Endodermal cell (in vitro differentiated cells): ENCODE measurements around the gene RASAL1. TPM values are rescaled to one million over a fixed set of nuclear protein-coding genes. Genes with fewer than 3 reads are reported as not detected.

Experiments used
- DNase-seq: peaks from one replicate; pipeline ENCODE4 v3.0.0-alpha.2; 2017
- H3K27ac ChIP-seq: 2 replicates; pipeline ENCODE4 v1.5.1; 2013; ENCODE audit warnings: mild to moderate bottlenecking, low read depth, low read length, moderate library complexity
- H3K27me3 ChIP-seq: 2 replicates; pipeline ENCODE4 v1.6.1; 2013; ENCODE audit warnings: mild to moderate bottlenecking, low read length, moderate library complexity; ENCODE audit not compliant: insufficient read depth, control insufficient read depth, poor library complexity, severe bottlenecking
- H3K36me3 ChIP-seq: 2 replicates; pipeline ENCODE4 v1.7.0; 2013; ENCODE audit warnings: mild to moderate bottlenecking, low read length, moderate library complexity; ENCODE audit not compliant: control insufficient read depth, insufficient read depth
- H3K4me1 ChIP-seq: one replicate; pipeline ENCODE4 v1.7.0; 2013; ENCODE audit warnings: low read length; ENCODE audit not compliant: control insufficient read depth, insufficient read depth
- H3K4me3 ChIP-seq: 2 replicates; pipeline ENCODE4 v1.5.1; 2013; ENCODE audit warnings: mild to moderate bottlenecking, low read length, moderate library complexity
- H3K9ac ChIP-seq: 2 replicates; pipeline ENCODE4 v1.6.1; 2013; ENCODE audit warnings: mild to moderate bottlenecking, low read length, moderate library complexity; ENCODE audit not compliant: poor library complexity, severe bottlenecking; ENCODE audit errors: extremely low read depth
- H3K9me3 ChIP-seq: 2 replicates; pipeline ENCODE4 v1.6.1; 2013; ENCODE audit warnings: mild to moderate bottlenecking, low read length, moderate library complexity; ENCODE audit not compliant: control insufficient read depth
- H3K27ac Mint-ChIP-seq: 2 replicates; pipeline ENCODE4 v1.8.0; 2020; ENCODE audit warnings: mixed read lengths
- H3K27me3 Mint-ChIP-seq: 2 replicates; pipeline ENCODE4 v1.8.0; 2021; ENCODE audit warnings: mild to moderate bottlenecking, mixed read lengths; ENCODE audit not compliant: insufficient read depth
- H3K36me3 Mint-ChIP-seq: 2 replicates; pipeline ENCODE4 v1.8.0; 2020; ENCODE audit warnings: low read depth, mixed read lengths
- H3K4me1 Mint-ChIP-seq: 2 replicates; pipeline ENCODE4 v1.8.0; 2020; ENCODE audit warnings: mixed read lengths
- H3K4me3 Mint-ChIP-seq: 2 replicates; pipeline ENCODE4 v1.8.0; 2020; ENCODE audit warnings: mild to moderate bottlenecking, moderate library complexity, mixed read lengths
- H3K9me3 Mint-ChIP-seq: 2 replicates; pipeline ENCODE4 v1.8.0; 2020; ENCODE audit warnings: mild to moderate bottlenecking, mixed read lengths
- WGBS, 2 experiments: methylation state at CpG; one replicate each; pipeline versions ENCODE4 v1.1.5 to v1.1.7; 2013; ENCODE audit warnings: missing lambda C conversion rate in 2 of 2, mixed read lengths in 1 of 2; ENCODE audit not compliant: insufficient coverage in 1 of 2, insufficient read length in 1 of 2; 5-methylcytosine and 5-hydroxymethylcytosine counted together
- total RNA-seq, 2 donors: library from RNA; stranded (reverse); fragmentation: NEBNext Ultra II Directional in 1 of 2; extraction: Animal tissue kit (Norgen Biotek cat#: 25700) in 1 of 2; gene quantifications; 2 replicates in 1 of 2; 3 replicates in 1 of 2; pipeline ENCODE4 v1.2.1, GENCODE V29; 2021
- TF ChIP-seq, protein P1 (sequence below): fragments of 200-600 bp; sonication (generic); conservative IDR thresholded peaks from 2 replicates; pipeline ENCODE4 v1.5.0; 2021; ENCODE audit warnings: antibody characterized with exemption, mild to moderate bottlenecking

Gene RASAL1
- total RNA-seq, 2 donors from 2014 or later, result 0.77 to 1.4 TPM

DNA sequence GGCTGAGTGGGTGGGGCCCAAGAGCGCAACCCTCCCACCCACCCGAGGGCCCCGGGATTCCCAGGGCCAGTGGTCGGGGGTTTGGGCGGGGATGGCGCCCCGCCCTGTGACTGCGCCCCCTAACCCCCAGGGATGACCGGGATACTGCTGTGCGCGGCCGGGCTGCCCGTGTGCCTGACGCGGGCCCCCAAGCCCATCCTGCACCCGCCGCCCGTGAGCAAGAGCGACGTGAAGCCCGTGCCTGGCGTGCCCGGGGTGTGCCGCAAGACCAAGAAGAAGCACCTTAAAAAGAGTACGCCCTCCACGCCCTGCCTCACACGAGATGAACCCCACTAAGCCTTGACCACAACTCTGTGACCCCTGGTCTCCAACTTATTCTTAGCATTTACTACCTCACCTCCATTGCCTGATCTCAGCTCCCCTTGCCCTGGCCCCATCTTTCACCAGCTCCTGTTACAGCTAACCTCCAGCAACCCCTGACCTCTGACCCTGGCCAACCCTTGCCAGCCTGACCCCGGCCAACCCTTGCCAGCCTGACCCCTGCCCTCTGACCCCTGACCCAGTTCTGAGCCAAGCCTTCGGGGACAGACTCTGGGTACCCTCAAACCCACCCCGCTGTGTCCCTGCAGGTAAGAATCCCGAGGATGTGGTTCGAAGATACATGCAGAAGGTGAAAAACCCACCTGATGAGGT lies 42.0 kb downstream of the RASAL1 start:
- no peak overlapping the region for H3K4me3 ChIP-seq
- peak overlapping the region; percentile 51 for H3K4me3 Mint-ChIP-seq
- 72 to 76% methylated on average over 18 to 31 of the region's 32 CpGs for WGBS, 2 experiments
- no peaks in the 10 kb centered on the region for H3K9me3 ChIP-seq
- no peaks in the 10 kb centered on the region for H3K36me3 ChIP-seq
- H3K27me3 ChIP-seq, result peaks cover 10% of the 10 kb centered on the region
- H3K27ac ChIP-seq, result no peak overlapping the region
- no peaks in the 10 kb centered on the region for H3K9me3 Mint-ChIP-seq
- H3K27me3 Mint-ChIP-seq, result peaks cover 37% of the 10 kb centered on the region
- peaks cover 5% of the 10 kb centered on the region for H3K4me1 Mint-ChIP-seq
- no peak for DNase-seq
- no peaks in the 10 kb centered on the region for H3K4me1 ChIP-seq
- no peak overlapping the region for H3K9ac ChIP-seq
- no peaks in the 10 kb centered on the region for H3K36me3 Mint-ChIP-seq
- H3K27ac Mint-ChIP-seq, result no peak overlapping the region
- TF ChIP-seq, protein P1, sequence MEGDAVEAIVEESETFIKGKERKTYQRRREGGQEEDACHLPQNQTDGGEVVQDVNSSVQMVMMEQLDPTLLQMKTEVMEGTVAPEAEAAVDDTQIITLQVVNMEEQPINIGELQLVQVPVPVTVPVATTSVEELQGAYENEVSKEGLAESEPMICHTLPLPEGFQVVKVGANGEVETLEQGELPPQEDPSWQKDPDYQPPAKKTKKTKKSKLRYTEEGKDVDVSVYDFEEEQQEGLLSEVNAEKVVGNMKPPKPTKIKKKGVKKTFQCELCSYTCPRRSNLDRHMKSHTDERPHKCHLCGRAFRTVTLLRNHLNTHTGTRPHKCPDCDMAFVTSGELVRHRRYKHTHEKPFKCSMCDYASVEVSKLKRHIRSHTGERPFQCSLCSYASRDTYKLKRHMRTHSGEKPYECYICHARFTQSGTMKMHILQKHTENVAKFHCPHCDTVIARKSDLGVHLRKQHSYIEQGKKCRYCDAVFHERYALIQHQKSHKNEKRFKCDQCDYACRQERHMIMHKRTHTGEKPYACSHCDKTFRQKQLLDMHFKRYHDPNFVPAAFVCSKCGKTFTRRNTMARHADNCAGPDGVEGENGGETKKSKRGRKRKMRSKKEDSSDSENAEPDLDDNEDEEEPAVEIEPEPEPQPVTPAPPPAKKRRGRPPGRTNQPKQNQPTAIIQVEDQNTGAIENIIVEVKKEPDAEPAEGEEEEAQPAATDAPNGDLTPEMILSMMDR, result no peak

DNA sequence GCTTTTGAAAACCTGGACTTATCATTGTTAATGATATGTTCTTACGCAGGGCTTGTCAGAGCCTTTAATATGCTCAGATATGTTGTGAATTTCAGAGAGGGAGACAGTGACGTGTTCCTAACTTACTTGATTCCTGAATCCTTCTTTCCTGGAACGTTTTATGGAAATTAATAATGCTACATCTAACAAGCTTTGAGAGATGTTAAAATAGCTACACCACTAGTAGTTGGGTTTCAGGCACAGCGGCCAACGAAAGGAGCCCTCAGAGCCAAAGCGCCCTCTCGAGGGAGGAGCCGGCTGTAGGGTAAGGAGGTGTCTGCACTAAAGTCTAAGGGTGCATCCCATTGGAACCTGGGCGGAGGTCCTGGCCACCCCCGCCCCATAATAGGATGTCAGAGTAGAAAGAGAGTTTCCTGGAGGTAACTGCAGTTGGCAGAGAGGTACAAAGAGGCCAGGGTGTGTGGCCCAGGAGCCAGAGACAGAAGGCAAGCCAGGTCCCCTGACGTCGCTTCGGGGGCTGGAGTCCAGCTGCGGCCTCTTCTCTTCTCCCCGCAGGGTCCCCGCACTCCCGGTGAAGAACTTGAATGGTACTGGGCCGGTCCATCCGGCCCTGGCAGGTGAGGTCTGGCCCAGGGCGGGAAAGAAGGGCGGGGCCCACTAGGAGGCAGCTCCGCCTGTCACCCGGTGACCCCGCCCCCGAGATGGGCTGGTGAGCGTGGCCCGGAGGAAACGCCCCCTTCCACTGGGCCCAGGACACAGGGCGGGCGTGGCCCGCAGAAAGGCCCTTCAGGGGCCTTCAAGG lies 42.8 kb downstream of the RASAL1 start:
- Mint-ChIP-seq H3K4me3 (peak overlapping the region; percentile 51), H3K36me3 (no peaks in the 10 kb centered on the region), H3K27me3 (peaks cover 37% of the 10 kb centered on the region), H3K9me3 (no peaks in the 10 kb centered on the region), H3K27ac (no peak overlapping the region), H3K4me1 (peaks cover 3% of the 10 kb centered on the region)
- no peak overlapping the region for H3K4me3 ChIP-seq
- H3K9me3 ChIP-seq, result no peaks in the 10 kb centered on the region
- peak; percentile 97 for DNase-seq
- WGBS, 2 experiments, result 24 to 34% methylated on average over 17 to 31 of the region's 31 CpGs
- H3K36me3 ChIP-seq, result no peaks in the 10 kb centered on the region
- H3K4me1 ChIP-seq, result no peaks in the 10 kb centered on the region
- H3K27ac ChIP-seq, result no peak overlapping the region
- peaks cover 10% of the 10 kb centered on the region for H3K27me3 ChIP-seq
- TF ChIP-seq, protein P1, result peak; percentile 58
- H3K9ac ChIP-seq, result no peak overlapping the region

DNA sequence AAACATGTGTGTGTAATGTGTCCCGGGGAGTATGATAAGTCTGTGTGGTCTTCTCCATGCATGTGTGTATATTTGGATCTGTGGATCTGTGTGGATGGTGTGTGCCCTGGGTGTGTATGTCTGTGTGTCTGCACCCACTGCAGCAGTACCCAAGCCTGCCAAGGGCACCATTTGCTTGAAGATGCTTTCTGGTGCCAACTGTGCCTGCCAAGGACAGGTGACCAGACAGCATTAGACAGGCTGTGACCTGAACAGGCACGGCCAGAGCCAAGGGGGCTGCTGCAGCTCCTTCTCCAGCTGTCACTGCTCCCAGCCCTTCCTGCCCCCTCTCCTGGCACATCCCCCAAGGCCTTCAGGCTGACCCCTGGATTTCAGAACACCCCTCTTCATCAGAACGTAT lies 44.1 kb downstream of the RASAL1 start:
- H3K36me3 Mint-ChIP-seq, result no peaks in the 10 kb centered on the region
- Histone ChIP-seq H3K4me1 (no peaks in the 10 kb centered on the region), H3K9me3 (no peaks in the 10 kb centered on the region), H3K9ac (no peak overlapping the region), H3K27ac (no peak overlapping the region), H3K4me3 (no peak overlapping the region), H3K36me3 (no peaks in the 10 kb centered on the region), H3K27me3 (peaks cover 10% of the 10 kb centered on the region)
- H3K27ac Mint-ChIP-seq, result no peak overlapping the region
- H3K27me3 Mint-ChIP-seq, result peaks cover 37% of the 10 kb centered on the region
- DNase-seq, result no peak
- 75 to 80% methylated on average over 1 to 3 of the region's 3 CpGs for WGBS, 2 experiments
- H3K9me3 Mint-ChIP-seq, result no peaks in the 10 kb centered on the region
- peaks cover 8% of the 10 kb centered on the region for H3K4me1 Mint-ChIP-seq
- no peak overlapping the region for H3K4me3 Mint-ChIP-seq
- TF ChIP-seq, protein P1, result no peak
